Right atrium auricular region (tissue), 2 donors: ENCODE results near the gene FBXO48. TPM values are rescaled to one million over a fixed set of nuclear protein-coding genes. Genes with fewer than 3 reads are reported as not detected.
"Not testable (repeated sequence)": the region's sequence is repeated elsewhere in the genome, so short reads cannot be mapped to it uniquely, and the experiment has no call there.

Source experiments
- DNase-seq: peaks from one replicate; pipeline ENCODE4 v3.0.0-alpha.2; 2019; ENCODE audit warnings: low spot score
- H3K27ac ChIP-seq, 2 donors: fragments of 200-600 bp; sonication (generic); 1 replicate in 1 of 2; 2 replicates in 1 of 2; pipeline ENCODE4 v1.5.1; 2016 to 2019
- H3K27me3 ChIP-seq, 2 donors: fragments of 200-600 bp; sonication (generic); one replicate each; pipeline versions ENCODE4 v1.5.1 to v1.6.0; 2017 to 2019
- H3K36me3 ChIP-seq: fragments of 200-600 bp; sonication (generic); one replicate; pipeline ENCODE4 v1.5.1; 2016
- H3K4me1 ChIP-seq, 2 donors: fragments of 200-600 bp; sonication (generic); one replicate each; pipeline versions ENCODE4 v1.5.1 to v1.6.0; 2017 to 2019
- H3K4me3 ChIP-seq, 2 donors: fragments of 200-600 bp; sonication (generic); 1 replicate in 1 of 2; 2 replicates in 1 of 2; pipeline ENCODE4 v1.5.1; 2017 to 2019; ENCODE audit warnings: mild to moderate bottlenecking in 1 of 2, moderate library complexity in 1 of 2
- H3K9me3 ChIP-seq, 2 donors: fragments of 200-600 bp; sonication (generic); one replicate each; pipeline ENCODE4 v1.5.1; 2019
- CTCF ChIP-seq, 2 donors: fragments of 200-600 bp; sonication (generic); IDR thresholded peaks; one replicate each; pipeline ENCODE4 v1.5.1; 2019; ENCODE audit warnings: antibody characterized with exemption in 2 of 2
- total RNA-seq, 2 donors: library from RNA; depleted of rRNA; stranded (reverse); fragments of >200 nt; gene quantifications; one replicate each; pipeline ENCODE4 v1.1.0, GENCODE V29; 2016

The FBXO48 gene
- total RNA-seq, 2 donors from 2014 or later, result 0.33 to 0.67 TPM

GRCh38 chr2:68452158-68452900, 14.8 kb downstream of the FBXO48 start:
- Histone ChIP-seq H3K36me3 (no peaks in the 10 kb centered on the region), H3K27me3 (no peaks in the 10 kb centered on the region), H3K4me1 (no peaks in the 10 kb centered on the region), H3K9me3 (peaks cover 0 to 4% of the 10 kb centered on the region in 2 donors), H3K4me3 (no peak overlapping the region), H3K27ac (no peak overlapping the region)
- TF ChIP-seq CTCF (IDR thresholded peaks at IDR 0.05), result no peak
- DNase-seq, result no peak

GRCh38 chr2:68448671-68449653, 18.1 kb downstream of the FBXO48 start:
- H3K27me3 ChIP-seq, result no peaks in the 10 kb centered on the region
- TF ChIP-seq CTCF (IDR thresholded peaks at IDR 0.05), result no peak
- no peaks in the 10 kb centered on the region for H3K36me3 ChIP-seq
- no peak for DNase-seq
- H3K4me3 ChIP-seq, result no peak overlapping the region
- no peaks in the 10 kb centered on the region for H3K4me1 ChIP-seq
- H3K27ac ChIP-seq, result no peak overlapping the region
- peaks cover 0 to 4% of the 10 kb centered on the region in 2 donors for H3K9me3 ChIP-seq

GRCh38 chr2:68447118-68447517, 20.0 kb downstream of the FBXO48 start:
- Histone ChIP-seq H3K4me1 (no peaks in the 10 kb centered on the region), H3K27me3 (no peaks in the 10 kb centered on the region), H3K27ac (no peak overlapping the region), H3K4me3 (no peak overlapping the region), H3K36me3 (no peaks in the 10 kb centered on the region), H3K9me3 (peaks cover 0 to 4% of the 10 kb centered on the region in 2 donors)
- no peak for TF ChIP-seq CTCF (IDR thresholded peaks at IDR 0.05)
- DNase-seq, result no peak

GRCh38 chr2:68446425-68446824, 20.7 kb downstream of the FBXO48 start:
- not testable (repeated sequence) for H3K27ac ChIP-seq, H3K9me3 ChIP-seq, H3K36me3 ChIP-seq, DNase-seq, H3K27me3 ChIP-seq, H3K4me1 ChIP-seq, H3K4me3 ChIP-seq

GRCh38 chr2:68441994-68442322, 25.1 kb downstream of the FBXO48 start:
- peak in 1 of 2 donors; percentile 24 for TF ChIP-seq CTCF (IDR thresholded peaks at IDR 0.05)
- Histone ChIP-seq H3K27ac (no peak overlapping the region), H3K27me3 (no peaks in the 10 kb centered on the region), H3K36me3 (no peaks in the 10 kb centered on the region), H3K9me3 (no peaks in the 10 kb centered on the region), H3K4me3 (no peak overlapping the region), H3K4me1 (peaks cover 0 to 20% of the 10 kb centered on the region in 2 donors)
- DNase-seq, result no peak
